ENCODE measurements around the gene ZAP70.

GRCh38 chr2:97730245-97730644, 16.9 kb downstream of the ZAP70 start:
- TF ChIP-seq CTCF (conservative IDR thresholded peaks at IDR 0.05 in 1 of 2, IDR thresholded peaks at IDR 0.05 in 1 of 2; ENCODE audit: low read depth in 1 of 2, low read length in 2 of 2), result no peak
- TF ChIP-seq EZH2 (IDR thresholded peaks at IDR 0.05; ENCODE audit: low read length, missing control alignments), result no peak

Data from fibroblast of lung (primary cell).